GM12878 (cell line): ENCODE results near the gene C19orf12.

Source experiments
- BCL3 ChIP-seq: IDR thresholded peaks from 2 replicates; pipeline ENCODE4 v1.6.1; 2011; ENCODE audit warnings: borderline replicate concordance, low read depth, mild to moderate bottlenecking, moderate library complexity, low read length; ENCODE audit not compliant: insufficient read depth, poor library complexity, severe bottlenecking
- CBX5 ChIP-seq: sonication (generic); IDR thresholded peaks from 2 replicates; pipeline ENCODE4 v1.6.1; 2016; ENCODE audit warnings: low read depth, moderate library complexity, mild to moderate bottlenecking, inconsistent platforms
- CHD2 ChIP-seq: IDR thresholded peaks from 2 replicates; pipeline ENCODE4 v1.6.1; 2011; ENCODE audit warnings: low read depth, low read length, improper control_type of control experiment, borderline replicate concordance
- CTCF ChIP-seq, 3 experiments: IDR thresholded peaks in 2 of 3; conservative IDR thresholded peaks in 1 of 3; 2 replicates each; pipeline ENCODE4 v1.5.1; 2011; ENCODE audit warnings: low read depth in 3 of 3, low read length in 3 of 3, mild to moderate bottlenecking in 3 of 3, control low read depth in 2 of 3, moderate library complexity in 2 of 3, inconsistent platforms in 1 of 3, mixed read lengths in 1 of 3; ENCODE audit not compliant: control insufficient read depth in 2 of 3, insufficient read depth in 1 of 3; ENCODE audit errors: extremely low read depth in 1 of 3
- JUNB ChIP-seq: IDR thresholded peaks from 2 replicates; pipeline ENCODE4 v1.6.1; 2016; ENCODE audit warnings: antibody characterized with exemption, mild to moderate bottlenecking
- NR2C1 ChIP-seq: fragments of 450-650 bp; IDR thresholded peaks from 2 replicates; pipeline ENCODE4 v1.6.1; 2017; ENCODE audit warnings: antibody characterized with exemption, mild to moderate bottlenecking, moderate library complexity
- POLR2A ChIP-seq: IDR thresholded peaks from 2 replicates; pipeline ENCODE4 v1.6.1; 2011; ENCODE audit warnings: low read depth, mild to moderate bottlenecking, low read length
- RAD21 ChIP-seq: IDR thresholded peaks from 2 replicates; pipeline ENCODE4 v1.6.1; 2011; ENCODE audit warnings: mild to moderate bottlenecking, low read depth, low read length, moderate library complexity; ENCODE audit not compliant: insufficient read depth
- RCOR1 ChIP-seq: conservative IDR thresholded peaks from 2 replicates; pipeline ENCODE4 v1.6.1; 2012; ENCODE audit warnings: low read depth, low read length, improper control_type of control experiment
- RELA ChIP-seq: fragments of 450-650 bp; IDR thresholded peaks from 2 replicates; pipeline ENCODE4 v1.8.0; 2014; ENCODE audit warnings: borderline replicate concordance; ENCODE audit not compliant: partially characterized antibody
- SUZ12 ChIP-seq: fragments of 200-600 bp; sonication (generic); IDR thresholded peaks from one replicate; pipeline ENCODE4 v1.6.1; 2018; ENCODE audit warnings: antibody characterized with exemption, mild to moderate bottlenecking; ENCODE audit not compliant: unreplicated experiment

- no peak for TF ChIP-seq CBX5
- no peak for TF ChIP-seq CTCF (IDR thresholded peaks at IDR 0.05 in 2 of 3, conservative IDR thresholded peaks at IDR 0.05 in 1 of 3; ENCODE audit: control insufficient read depth in 2 of 3, extremely low read depth in 1 of 3, insufficient read depth in 1 of 3, low read depth in 3 of 3, low read length in 3 of 3)
- TF ChIP-seq POLR2A, result no peak
- no peak for TF ChIP-seq BCL3
- no peak for TF ChIP-seq RAD21
- no peak for TF ChIP-seq NR2C1
- TF ChIP-seq RCOR1, result no peak
- no peak for TF ChIP-seq CHD2
- TF ChIP-seq SUZ12, result no peak
- no peak for TF ChIP-seq JUNB
- no peak for TF ChIP-seq RELA
These were observed 8.4 kb downstream of the C19orf12 start for GRCh38 chr19:29706635-29707034.
